Left ventricle myocardium inferior (tissue), 1 donor: ENCODE measurements around the gene EVA1A. TPM values are rescaled to one million over a fixed set of nuclear protein-coding genes. Genes with fewer than 3 reads are reported as not detected.

Experiments
- DNase-seq: peaks from one replicate; pipeline ENCODE4 v3.0.0-alpha.2; 2020
- H3K27ac ChIP-seq: fragments of 200-600 bp; replicated peaks from 2 replicates; pipeline ENCODE4 v1.8.0; 2021
- H3K27me3 ChIP-seq: fragments of 200-600 bp; 2 replicates; pipeline ENCODE4 v1.8.0; 2021; ENCODE audit warnings: low read depth
- H3K36me3 ChIP-seq: fragments of 200-600 bp; 2 replicates; pipeline ENCODE4 v1.8.0; 2021
- H3K4me1 ChIP-seq: fragments of 200-600 bp; 2 replicates; pipeline ENCODE4 v1.8.0; 2021
- H3K4me3 ChIP-seq: fragments of 200-600 bp; 2 replicates; pipeline ENCODE4 v1.8.0; 2021; ENCODE audit warnings: mild to moderate bottlenecking, moderate library complexity
- H3K9me3 ChIP-seq: fragments of 200-600 bp; replicated peaks from 2 replicates; pipeline ENCODE4 v1.8.0; 2021
- CTCF ChIP-seq: fragments of 200-600 bp; IDR thresholded peaks from 2 replicates; pipeline ENCODE4 v1.8.0; 2021; ENCODE audit warnings: antibody characterized with exemption, mild to moderate bottlenecking, borderline replicate concordance
- intact Hi-C: fragments of 100-400 bp; cut with micrococcal nuclease; formaldehyde crosslinking; loops from one replicate; pipeline ENCODE4 v1.11.0; 2022
- total RNA-seq: library from RNA; stranded (reverse); fragmentation: NEBNext Ultra II Directional; extraction: Animal tissue kit (Norgen Biotek cat#: 25700); gene quantifications from one replicate; pipeline ENCODE4 v1.2.1, GENCODE V29; 2021
- donor health status: DM: no; HTN: yes; CAD: no; lungs with severe emphysema.

Gene EVA1A
- total RNA-seq, 1 donor from 2014 or later: 0.41 TPM

- peak; percentile 33 for DNase-seq
- peaks cover 73% of the 10 kb centered on the region for H3K27me3 ChIP-seq
- no peaks in the 10 kb centered on the region for H3K36me3 ChIP-seq
- TF ChIP-seq CTCF: no peak
- intact Hi-C loops: no loop called here
- peak overlapping the region; percentile 70 for H3K27ac ChIP-seq
- H3K9me3 ChIP-seq: no peaks in the 10 kb centered on the region
- H3K4me3 ChIP-seq: peak overlapping the region; percentile 74
- H3K4me1 ChIP-seq: peaks cover 22% of the 10 kb centered on the region
These were observed 544 bp downstream of the EVA1A start for GRCh38 chr2:75560022-75560767.

- DNase-seq: no peak
- peak overlapping the region; percentile 74 for H3K4me3 ChIP-seq
- H3K36me3 ChIP-seq: no peaks in the 10 kb centered on the region
- intact Hi-C loops: no loop called here
- no peak overlapping the region for H3K27ac ChIP-seq
- H3K27me3 ChIP-seq: peaks cover 73% of the 10 kb centered on the region
- no peaks in the 10 kb centered on the region for H3K9me3 ChIP-seq
- no peak for TF ChIP-seq CTCF
- H3K4me1 ChIP-seq: peaks cover 22% of the 10 kb centered on the region
These were observed 1.1 kb downstream of the EVA1A start for GRCh38 chr2:75559680-75560021.

- no peak for DNase-seq
- H3K36me3 ChIP-seq: no peaks in the 10 kb centered on the region
- no peak overlapping the region for H3K27ac ChIP-seq
- no peaks in the 10 kb centered on the region for H3K9me3 ChIP-seq
- H3K27me3 ChIP-seq: peaks cover 70% of the 10 kb centered on the region
- TF ChIP-seq CTCF: no peak
- H3K4me1 ChIP-seq: peaks cover 22% of the 10 kb centered on the region
- intact Hi-C loops: no loop called here
- no peak overlapping the region for H3K4me3 ChIP-seq
These were observed 1.7 kb downstream of the EVA1A start for GRCh38 chr2:75558786-75559679.

GRCh38 chr2:75558136-75558535 lies 2.6 kb downstream of the EVA1A start:
- intact Hi-C loops: no loop called here
- Histone ChIP-seq H3K4me3 (no peak overlapping the region), H3K9me3 (no peaks in the 10 kb centered on the region), H3K36me3 (no peaks in the 10 kb centered on the region), H3K27me3 (peaks cover 61% of the 10 kb centered on the region), H3K4me1 (peaks cover 22% of the 10 kb centered on the region), H3K27ac (no peak overlapping the region)
- DNase-seq: no peak
- no peak for TF ChIP-seq CTCF

GRCh38 chr2:75557474-75558133 lies 3.1 kb downstream of the EVA1A start:
- no peak for DNase-seq
- intact Hi-C loops: no loop called here
- Histone ChIP-seq H3K4me1 (peaks cover 22% of the 10 kb centered on the region), H3K27ac (no peak overlapping the region), H3K27me3 (peaks cover 56% of the 10 kb centered on the region), H3K36me3 (no peaks in the 10 kb centered on the region), H3K4me3 (no peak overlapping the region), H3K9me3 (no peaks in the 10 kb centered on the region)
- TF ChIP-seq CTCF: no peak
